ENCODE data around the gene ALPI.
"Not testable (repeated sequence)": the region's sequence is repeated elsewhere in the genome, so short reads cannot be mapped to it uniquely, and the experiment has no call there.

Gene ALPI

DNA sequence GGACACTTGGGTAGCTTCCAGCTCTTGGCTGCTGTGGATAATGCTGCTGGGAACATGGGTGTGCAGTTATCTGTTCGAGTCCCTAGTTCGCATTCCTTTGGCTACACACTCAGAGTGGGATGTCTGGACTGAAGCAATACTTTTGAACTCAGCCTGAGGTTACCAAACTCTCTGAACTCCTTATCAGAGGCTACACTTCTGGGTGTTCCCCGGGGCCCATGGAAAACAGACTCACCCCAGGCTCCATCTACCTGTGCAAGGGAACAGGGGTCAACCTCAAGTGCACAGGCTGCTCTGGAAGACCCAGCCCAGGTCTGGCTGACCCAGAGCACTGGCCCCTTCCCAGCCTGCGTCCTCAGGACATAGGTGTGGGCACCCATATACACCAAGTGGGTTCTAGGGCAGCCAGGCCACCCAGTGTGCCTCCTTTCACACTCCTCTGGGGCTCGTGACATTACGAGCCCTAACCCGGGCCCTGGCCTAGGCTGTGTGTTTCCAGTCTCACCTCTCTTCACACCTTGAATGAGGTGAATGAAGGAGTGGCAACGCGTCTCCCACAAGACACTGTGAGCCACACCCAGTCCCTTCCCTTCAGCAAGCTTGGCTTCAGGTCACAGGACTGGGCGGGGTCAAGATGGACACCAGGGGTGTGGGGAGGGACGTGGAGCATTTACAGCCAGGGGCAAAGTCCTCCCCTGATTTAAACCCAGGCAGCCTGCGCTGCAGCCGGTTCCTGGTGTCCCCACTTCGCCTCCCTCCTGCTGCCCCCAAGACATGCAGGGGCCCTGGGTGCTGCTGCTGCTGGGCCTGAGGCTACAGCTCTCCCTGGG lies at the start of gene ALPI:
Gene ALPI, plus strand, starts transcription at position 728 of the 830 bp plus-strand sequence. Its CDS starts 47 bp downstream, at position 775.
- DNase-seq, result no peak

DNA sequence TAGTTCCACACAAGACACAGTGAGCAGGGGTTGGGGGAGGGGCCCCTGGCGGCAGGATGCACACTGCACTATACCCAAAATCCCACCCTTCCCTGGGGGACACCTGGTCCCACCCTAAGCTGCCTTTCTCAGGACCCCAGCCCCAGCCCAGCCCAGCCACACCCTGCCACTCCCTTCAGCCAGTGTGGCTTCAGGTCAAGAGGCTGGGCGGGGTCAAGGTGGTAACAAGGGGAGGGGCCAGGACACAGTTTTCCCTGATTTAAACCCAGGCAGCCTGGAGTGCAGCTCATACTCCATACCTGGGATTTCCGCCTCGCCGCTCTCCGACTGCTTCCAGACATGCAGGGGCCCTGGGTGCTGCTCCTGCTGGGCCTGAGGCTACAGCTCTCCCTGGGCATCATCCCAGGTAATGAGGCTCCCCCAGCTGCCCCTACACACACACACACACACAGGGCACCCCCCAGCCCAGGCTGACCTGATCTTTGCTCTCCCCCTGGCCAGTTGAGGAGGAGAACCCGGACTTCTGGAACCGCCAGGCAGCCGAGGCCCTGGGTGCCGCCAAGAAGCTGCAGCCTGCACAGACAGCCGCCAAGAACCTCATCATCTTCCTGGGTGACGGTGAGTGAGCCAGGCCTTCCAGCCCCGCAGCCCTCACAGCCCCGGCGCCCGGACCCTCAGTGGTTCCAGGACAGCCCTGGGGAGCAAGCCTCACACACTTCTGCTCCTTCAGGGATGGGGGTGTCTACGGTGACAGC lies 49.2 kb upstream of the ALPI start, which contains the start of gene ALPG:
Gene ALPG, plus strand, starts transcription at position 289 of the 755 bp plus-strand sequence. Its CDS starts 51 bp downstream, at position 340.
- DNase-seq, result no peak

DNA sequence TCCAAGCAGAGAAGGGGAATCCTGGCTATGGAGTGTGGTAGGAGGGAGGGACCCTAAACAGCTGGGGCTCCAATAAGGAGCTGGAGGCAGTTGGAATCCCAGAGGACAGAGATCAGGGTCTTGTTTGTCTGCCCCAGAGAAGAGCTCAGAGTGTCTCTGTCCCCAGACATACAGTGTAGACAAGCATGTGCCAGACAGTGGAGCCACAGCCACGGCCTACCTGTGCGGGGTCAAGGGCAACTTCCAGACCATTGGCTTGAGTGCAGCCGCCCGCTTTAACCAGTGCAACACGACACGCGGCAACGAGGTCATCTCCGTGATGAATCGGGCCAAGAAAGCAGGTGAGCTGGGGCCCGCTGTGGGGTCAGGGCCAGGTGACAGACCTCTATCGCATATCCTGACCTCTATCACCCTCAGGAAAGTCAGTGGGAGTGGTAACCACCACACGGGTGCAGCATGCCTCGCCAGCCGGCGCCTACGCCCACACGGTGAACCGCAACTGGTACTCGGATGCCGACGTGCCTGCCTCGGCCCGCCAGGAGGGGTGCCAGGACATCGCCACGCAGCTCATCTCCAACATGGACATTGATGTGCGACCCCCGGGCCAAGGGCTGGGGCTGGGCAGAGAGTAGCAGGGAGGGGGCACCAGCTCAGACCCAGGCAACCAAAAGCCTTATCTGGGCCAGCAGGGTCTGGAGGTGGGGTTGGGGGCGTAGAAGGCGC lies 48.4 kb upstream of the ALPI start:
- DNase-seq, result not testable (repeated sequence)

GRCh38 chr2:232408269-232408668 lies 47.7 kb upstream of the ALPI start:
- DNase-seq, result not testable (repeated sequence)

DNA sequence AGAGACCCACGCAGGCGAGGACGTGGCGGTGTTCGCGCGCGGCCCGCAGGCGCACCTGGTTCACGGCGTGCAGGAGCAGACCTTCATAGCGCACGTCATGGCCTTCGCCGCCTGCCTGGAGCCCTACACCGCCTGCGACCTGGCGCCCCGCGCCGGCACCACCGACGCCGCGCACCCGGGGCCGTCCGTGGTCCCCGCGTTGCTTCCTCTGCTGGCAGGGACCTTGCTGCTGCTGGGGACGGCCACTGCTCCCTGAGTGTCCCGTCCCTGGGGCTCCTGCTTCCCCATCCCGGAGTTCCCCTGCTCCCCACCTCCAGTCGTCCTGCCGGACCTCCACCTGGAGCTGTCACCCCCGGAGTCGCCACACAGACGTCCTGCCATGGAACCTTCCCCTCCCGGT lies 46.3 kb upstream of the ALPI start:
- DNase-seq, result not testable (repeated sequence)

- DNase-seq, result no peak
Observed at GRCh38 chr2:232410238-232410900, 45.6 kb upstream of the ALPI start.

GRCh38 chr2:232411901-232412629 lies 43.9 kb upstream of the ALPI start:
- DNase-seq, result no peak

DNA sequence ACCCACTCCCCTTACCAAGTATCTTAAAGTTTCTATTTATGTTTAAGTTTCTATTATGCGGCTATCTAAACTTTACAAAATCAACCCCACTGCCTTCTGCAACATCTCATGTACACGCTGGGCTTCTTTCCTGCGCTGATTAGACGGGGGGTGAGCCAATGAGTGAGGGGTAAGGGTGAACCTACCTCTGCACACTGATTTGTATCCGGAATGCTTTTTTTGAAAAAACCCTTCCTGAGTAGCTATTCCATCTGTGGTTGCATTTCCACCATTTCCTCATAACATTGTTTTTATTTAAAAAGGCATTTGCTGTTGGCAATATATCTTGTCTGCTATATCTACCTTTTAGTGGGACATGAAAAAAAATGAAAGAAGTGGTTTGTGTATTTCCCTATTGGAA lies 43.0 kb upstream of the ALPI start:
- DNase-seq, result no peak

- no peak for DNase-seq
Observed at GRCh38 chr2:232415138-232415690, 40.7 kb upstream of the ALPI start.

DNA sequence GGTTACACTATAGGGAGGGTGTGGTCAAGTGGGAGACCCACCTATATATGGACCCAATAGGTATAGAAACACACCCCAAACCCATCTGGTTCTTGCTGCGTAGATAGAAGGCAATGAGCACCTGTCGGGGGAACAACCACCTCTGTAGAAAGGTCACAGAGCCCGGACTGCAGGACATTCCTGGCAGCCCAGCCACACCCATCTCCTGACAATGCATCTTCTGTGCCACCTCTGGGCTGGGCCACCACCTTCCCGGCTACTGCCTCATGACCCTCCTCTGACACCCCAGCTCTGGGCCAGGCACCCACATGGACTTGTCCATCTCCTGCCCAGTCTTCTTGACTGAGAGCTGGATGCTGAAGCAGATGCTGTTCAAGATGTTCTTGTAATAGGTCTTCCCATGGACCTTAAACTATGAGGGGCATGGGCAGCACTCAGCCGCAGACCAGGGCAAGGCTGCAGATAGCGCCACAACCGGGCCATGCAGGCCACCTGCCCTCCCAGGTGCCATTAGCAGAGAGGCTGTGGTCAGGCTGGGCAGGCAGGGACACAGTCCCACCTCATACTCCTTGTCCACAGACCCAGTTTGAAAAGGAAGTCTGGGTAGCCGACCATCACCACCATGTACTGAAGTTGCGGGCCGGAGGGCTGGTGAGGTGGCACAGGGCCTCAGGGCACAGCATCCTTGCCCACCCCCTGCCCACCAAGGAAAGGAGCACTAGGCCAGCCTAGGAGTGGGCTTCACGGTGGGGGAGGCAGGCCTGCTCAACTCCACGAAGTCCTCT lies 40.0 kb upstream of the ALPI start:
- no peak for DNase-seq

DNA sequence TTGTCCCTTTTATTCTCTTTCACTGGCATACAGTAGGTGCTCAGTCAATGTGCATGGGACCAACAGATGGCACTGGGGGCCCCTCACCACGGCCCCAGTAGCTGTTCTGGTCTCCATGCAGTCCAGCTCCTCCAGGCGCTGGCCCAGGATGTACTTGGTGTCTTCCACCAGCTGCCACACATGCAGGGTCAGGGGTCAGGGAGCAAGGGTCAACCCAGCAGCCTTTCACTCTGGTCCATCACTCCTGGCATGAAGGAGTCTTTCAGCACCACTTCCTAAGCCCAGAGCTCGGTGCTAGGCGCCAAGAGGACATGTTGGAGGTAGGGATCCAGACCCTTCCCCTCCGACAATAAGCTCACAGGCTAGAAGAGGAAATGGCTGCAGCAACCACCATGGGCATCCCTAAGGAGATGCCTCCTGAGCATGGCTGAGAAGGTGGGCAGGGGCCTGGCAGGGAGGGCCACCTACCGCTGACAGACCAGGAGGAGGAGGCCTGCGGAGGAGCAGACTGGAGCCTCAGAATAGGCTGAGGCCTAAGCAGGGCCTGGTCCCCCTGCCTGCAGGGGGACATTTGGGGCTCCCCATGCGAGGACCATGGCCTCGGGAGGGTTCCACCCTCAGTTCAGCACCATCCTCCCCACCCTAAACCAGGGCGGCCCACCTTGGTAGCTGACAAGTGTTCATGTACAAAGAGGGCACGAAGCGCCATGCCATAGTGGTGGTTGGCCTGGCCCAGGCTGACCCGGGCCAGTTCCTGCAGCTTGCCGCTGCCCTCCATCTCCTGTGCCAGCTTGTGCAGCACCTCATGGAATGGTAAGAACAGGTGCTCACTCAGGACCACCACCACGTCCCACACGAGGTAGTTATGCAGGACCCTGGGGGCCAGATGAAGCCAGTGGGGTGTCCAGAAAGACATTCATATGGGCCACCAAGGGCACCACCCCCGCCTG lies 39.2 kb upstream of the ALPI start:
- no peak for DNase-seq

DNA sequence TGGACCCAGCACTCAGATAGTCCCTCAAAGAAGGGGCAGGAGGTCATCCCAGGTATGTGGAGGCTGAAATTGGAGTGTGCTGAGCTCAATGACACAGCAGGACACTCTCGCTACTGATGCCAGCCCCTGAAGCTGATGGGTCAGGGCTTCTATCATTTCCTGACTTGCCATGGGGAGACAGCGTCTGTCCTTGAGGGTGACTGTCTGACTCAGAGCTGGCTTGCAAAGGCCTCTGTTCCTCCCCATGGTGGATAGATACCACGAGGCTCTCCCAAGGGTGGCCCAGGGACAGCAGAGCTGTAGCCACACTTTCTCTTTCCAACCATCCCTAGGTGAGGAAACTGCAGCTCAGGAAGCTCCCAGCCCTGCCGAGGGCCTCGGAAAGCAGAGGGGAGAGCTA lies 38.5 kb upstream of the ALPI start:
- no peak for DNase-seq

DNA sequence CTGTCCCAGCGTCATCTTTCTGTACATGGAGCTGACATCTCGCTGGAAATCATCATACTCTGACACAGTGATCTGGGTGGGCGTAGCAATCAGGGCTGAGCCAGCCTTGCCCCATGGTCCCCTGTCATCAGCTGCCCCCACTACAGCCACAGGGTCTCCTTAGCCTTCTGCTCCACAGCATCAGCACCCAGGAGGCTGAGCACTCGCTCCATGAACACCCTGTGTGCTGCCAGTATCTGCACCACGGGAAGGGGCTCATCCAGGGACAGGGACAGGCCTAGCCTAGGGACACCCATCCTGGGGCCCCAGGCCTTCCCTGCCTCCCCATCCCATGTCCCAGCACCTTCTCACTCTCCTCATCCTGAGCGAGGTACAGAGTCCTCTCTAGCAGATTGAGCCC lies 37.9 kb upstream of the ALPI start:
- DNase-seq, result no peak

DNA sequence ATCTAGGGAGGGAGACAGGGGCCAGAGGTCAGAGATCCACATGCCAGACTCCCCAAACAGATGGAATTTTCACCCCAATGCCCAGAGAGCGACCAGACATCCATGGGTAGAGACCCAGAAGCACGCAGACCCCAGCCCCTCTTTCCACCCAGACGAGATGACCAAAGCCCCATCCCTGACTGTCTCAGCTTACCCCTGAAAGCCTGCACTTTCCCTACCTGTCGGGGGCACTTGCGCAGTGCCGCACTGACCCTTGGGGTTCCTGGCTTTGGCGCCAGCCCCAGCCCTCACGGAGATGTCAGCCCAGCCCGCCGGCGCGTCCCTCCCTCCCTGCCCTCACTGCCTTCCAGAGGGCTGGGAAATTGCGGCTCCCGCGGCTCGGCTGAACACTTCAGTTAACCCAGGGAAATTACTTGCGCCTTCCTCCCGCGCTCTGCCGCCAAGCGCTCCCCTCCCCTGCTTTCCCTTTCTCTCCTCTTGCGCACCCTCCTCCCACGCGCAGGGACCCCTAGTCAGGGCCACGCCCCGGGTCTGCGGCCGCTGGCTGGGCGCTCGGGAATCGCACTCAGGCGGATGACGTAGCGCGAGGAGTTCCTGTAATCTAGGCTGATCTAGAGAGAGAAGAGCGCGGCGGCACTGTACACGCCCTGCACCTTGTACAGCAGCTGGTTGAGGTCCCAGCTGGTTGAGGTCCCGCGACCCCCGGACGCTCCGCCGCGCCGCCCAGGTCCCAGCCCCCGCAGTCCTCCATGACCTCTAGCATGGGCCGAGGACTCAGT lies 37.3 kb upstream of the ALPI start:
- DNase-seq, result no peak

GRCh38 chr2:232419245-232420072 lies 36.5 kb upstream of the ALPI start:
- no peak for DNase-seq

DNA sequence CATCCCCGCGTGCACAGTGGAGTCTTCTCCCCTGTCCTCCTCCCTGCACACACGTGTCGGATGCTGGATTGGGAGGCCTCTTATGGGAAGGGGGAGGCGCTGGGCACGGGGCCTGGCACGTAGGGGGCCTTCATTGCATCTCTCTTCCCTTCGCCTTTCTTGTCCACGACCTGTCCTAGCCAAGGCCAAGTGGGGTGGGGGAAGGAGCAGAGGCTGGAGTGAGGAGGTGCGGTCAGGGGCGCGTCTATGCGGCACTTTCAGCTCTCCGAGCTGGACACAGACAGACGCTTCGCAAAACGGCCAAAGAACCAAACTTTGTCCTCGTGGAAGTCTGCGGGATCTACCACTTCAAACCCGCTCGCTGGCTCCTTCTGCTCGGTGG lies 35.9 kb upstream of the ALPI start:
- no peak for DNase-seq

- DNase-seq, result no peak
Observed at GRCh38 chr2:232420463-232421188, 35.3 kb upstream of the ALPI start.

Data from NCI-H446 (cell line).